ENCODE results near the gene PPP1R37. TPM values are rescaled to one million over a fixed set of nuclear protein-coding genes. Genes with fewer than 3 reads are reported as not detected.
A peak's percentile ranks its signal among the peaks of the same experiment; 100 is the strongest.

The PPP1R37 gene
- total RNA-seq, 1 donor, result 53.6 TPM

DNA sequence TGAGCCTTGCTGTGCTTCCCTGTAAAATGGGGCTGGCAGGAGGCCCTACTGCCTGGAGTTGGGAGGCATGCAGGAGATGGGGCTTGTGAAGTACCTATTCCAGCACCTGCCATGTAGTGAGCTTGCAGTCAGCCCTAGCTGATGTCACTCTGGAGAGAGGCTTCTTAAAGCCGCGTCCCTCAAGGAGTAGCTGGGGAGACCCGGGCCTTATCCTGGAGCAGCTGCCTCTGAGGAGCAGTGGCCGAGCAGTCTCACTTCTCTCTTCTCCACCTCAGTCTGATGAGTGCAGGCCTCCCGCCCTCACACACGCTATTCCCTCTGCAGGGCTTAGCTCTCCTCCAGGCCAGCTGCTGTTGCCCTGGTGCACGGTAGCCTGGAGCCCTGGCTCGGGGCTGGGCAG lies 36.1 kb upstream of the PPP1R37 start:
- H4K20me1 ChIP-seq (ENCODE audit: insufficient read depth, low read length), result peaks cover 42% of the 10 kb centered on the region
- peaks cover 30% of the 10 kb centered on the region for H3K79me2 ChIP-seq (ENCODE audit: insufficient read depth, low read length)
- no peak overlapping the region for H3K27ac ChIP-seq (ENCODE audit: low read depth, low read length)
- no peaks in the 10 kb centered on the region for H3K4me1 ChIP-seq (ENCODE audit: insufficient read depth, low read length)
- no peak overlapping the region for H2AFZ ChIP-seq (ENCODE audit: low read length)
- no peak overlapping the region for H3K4me2 ChIP-seq (ENCODE audit: insufficient read depth, low read length)
- H3K9me3 ChIP-seq (ENCODE audit: low read depth, low read length), result no peaks in the 10 kb centered on the region
- H3K36me3 ChIP-seq (ENCODE audit: insufficient read depth, low read length), result peaks cover 87% of the 10 kb centered on the region
- no peak overlapping the region for H3K4me3 ChIP-seq (ENCODE audit: insufficient read depth, low read length)
- TF ChIP-seq, protein P1, sequence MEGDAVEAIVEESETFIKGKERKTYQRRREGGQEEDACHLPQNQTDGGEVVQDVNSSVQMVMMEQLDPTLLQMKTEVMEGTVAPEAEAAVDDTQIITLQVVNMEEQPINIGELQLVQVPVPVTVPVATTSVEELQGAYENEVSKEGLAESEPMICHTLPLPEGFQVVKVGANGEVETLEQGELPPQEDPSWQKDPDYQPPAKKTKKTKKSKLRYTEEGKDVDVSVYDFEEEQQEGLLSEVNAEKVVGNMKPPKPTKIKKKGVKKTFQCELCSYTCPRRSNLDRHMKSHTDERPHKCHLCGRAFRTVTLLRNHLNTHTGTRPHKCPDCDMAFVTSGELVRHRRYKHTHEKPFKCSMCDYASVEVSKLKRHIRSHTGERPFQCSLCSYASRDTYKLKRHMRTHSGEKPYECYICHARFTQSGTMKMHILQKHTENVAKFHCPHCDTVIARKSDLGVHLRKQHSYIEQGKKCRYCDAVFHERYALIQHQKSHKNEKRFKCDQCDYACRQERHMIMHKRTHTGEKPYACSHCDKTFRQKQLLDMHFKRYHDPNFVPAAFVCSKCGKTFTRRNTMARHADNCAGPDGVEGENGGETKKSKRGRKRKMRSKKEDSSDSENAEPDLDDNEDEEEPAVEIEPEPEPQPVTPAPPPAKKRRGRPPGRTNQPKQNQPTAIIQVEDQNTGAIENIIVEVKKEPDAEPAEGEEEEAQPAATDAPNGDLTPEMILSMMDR (IDR thresholded peaks at IDR 0.05; ENCODE audit: extremely low read depth, low read depth, low read length), result no peak
- peak; percentile 8 for DNase-seq (ENCODE audit: insufficient read length, low spot score, missing footprints)
- H3K27me3 ChIP-seq (ENCODE audit: insufficient read depth, low read length), result no peaks in the 10 kb centered on the region

DNA sequence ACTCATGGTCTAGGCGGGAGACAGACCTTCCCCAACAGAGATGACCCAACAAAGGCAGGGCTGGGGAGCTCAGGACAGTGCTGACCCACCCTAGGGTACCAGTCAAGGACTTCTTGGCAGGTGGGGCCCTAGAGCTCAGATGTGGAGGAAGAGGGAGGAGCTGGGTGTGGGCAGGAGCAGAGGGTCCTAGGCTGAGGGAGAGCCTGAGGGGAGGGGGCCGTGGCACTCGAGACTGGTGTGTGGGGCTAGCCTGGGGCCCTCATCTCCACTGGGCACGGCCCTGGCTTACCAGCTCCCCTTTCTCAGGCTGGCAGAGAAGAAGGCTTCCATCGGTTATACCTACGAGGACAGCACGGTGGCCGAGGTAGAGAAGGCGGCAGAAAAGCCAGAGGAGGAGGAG lies 35.5 kb upstream of the PPP1R37 start:
- no peak overlapping the region for H2AFZ ChIP-seq (ENCODE audit: low read length)
- H3K27me3 ChIP-seq (ENCODE audit: insufficient read depth, low read length), result no peaks in the 10 kb centered on the region
- no peaks in the 10 kb centered on the region for H3K9me3 ChIP-seq (ENCODE audit: low read depth, low read length)
- no peak overlapping the region for H3K4me2 ChIP-seq (ENCODE audit: insufficient read depth, low read length)
- H3K79me2 ChIP-seq (ENCODE audit: insufficient read depth, low read length), result peaks cover 24% of the 10 kb centered on the region
- peaks cover 36% of the 10 kb centered on the region for H4K20me1 ChIP-seq (ENCODE audit: insufficient read depth, low read length)
- H3K4me1 ChIP-seq (ENCODE audit: insufficient read depth, low read length), result no peaks in the 10 kb centered on the region
- no peak overlapping the region for H3K4me3 ChIP-seq (ENCODE audit: insufficient read depth, low read length)
- peaks cover 85% of the 10 kb centered on the region for H3K36me3 ChIP-seq (ENCODE audit: insufficient read depth, low read length)
- DNase-seq (ENCODE audit: insufficient read length, low spot score, missing footprints), result peak; percentile 14
- no peak overlapping the region for H3K27ac ChIP-seq (ENCODE audit: low read depth, low read length)
- TF ChIP-seq, protein P1 (IDR thresholded peaks at IDR 0.05; ENCODE audit: extremely low read depth, low read depth, low read length), result no peak

DNA sequence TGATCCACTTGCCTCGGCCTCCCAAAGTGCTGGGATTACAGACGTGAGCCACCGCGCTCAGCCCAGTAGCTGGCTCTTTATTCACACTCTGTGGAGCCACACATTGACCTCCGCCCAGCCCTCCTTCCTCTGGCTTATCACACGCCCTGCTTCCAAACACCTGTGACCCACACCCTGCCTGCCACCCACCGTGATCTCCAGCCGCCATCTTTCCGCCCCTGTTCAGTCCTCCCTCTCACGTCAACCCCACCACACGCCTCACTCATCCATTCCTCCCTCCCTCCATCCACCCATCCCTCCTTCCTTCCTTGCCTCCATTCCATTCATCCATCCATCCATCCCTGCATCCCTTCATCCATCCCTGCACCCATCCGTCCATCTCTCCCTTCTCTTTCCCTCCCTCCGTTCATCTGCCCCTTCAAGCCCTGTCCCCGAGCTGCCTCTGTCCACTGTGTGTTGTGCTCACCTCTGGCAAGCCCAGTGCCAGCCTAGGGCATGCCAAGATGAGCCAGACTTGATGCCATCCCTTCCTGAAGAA lies 34.3 kb upstream of the PPP1R37 start:
- peak; percentile 59 for DNase-seq (ENCODE audit: insufficient read length, low spot score, missing footprints)
- no peaks in the 10 kb centered on the region for H3K4me1 ChIP-seq (ENCODE audit: insufficient read depth, low read length)
- H4K20me1 ChIP-seq (ENCODE audit: insufficient read depth, low read length), result peaks cover 29% of the 10 kb centered on the region
- no peak overlapping the region for H3K4me2 ChIP-seq (ENCODE audit: insufficient read depth, low read length)
- peaks cover 84% of the 10 kb centered on the region for H3K36me3 ChIP-seq (ENCODE audit: insufficient read depth, low read length)
- H3K79me2 ChIP-seq (ENCODE audit: insufficient read depth, low read length), result peaks cover 14% of the 10 kb centered on the region
- no peak overlapping the region for H2AFZ ChIP-seq (ENCODE audit: low read length)
- no peaks in the 10 kb centered on the region for H3K27me3 ChIP-seq (ENCODE audit: insufficient read depth, low read length)
- H3K9me3 ChIP-seq (ENCODE audit: low read depth, low read length), result no peaks in the 10 kb centered on the region
- no peak overlapping the region for H3K27ac ChIP-seq (ENCODE audit: low read depth, low read length)
- no peak overlapping the region for H3K4me3 ChIP-seq (ENCODE audit: insufficient read depth, low read length)
- TF ChIP-seq, protein P1 (IDR thresholded peaks at IDR 0.05; ENCODE audit: extremely low read depth, low read depth, low read length), result no peak

DNA sequence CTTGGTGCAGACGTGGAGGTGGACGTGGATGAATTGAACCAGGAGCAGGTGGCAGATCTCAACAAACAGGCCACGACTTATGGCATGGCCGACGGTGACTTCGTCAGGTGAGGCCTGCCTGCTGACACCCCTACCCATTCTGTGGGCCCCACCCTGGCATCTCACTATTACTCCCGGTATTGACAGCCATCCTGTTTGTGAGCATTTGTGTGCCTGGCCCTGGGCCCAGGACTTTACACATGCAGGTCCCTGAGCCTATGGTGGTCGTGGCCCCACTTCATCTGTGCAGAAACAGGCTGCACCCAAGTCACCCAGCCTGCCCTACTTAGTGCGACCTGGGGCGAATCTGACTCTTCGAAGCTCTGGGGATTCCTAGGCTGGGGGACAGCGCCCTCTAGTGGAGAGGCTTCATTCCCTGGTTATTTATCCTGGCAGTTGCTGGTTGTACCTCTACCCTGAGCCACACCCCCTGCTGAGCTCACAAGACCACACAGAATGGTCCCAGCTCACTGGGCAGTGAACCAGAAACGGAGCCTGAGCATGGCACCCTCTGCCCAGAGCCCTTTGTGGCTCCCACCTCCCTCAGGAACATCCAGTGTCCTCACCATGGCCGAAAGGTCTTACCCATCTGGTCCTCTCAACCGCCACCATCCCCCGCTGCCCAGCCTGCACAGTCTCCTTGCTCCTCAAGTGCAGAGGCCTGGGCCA lies 33.6 kb upstream of the PPP1R37 start:
- no peaks in the 10 kb centered on the region for H3K27me3 ChIP-seq (ENCODE audit: insufficient read depth, low read length)
- no peaks in the 10 kb centered on the region for H3K9me3 ChIP-seq (ENCODE audit: low read depth, low read length)
- H3K27ac ChIP-seq (ENCODE audit: low read depth, low read length), result no peak overlapping the region
- peak; percentile 99 for DNase-seq (ENCODE audit: insufficient read length, low spot score, missing footprints)
- peaks cover 10% of the 10 kb centered on the region for H3K79me2 ChIP-seq (ENCODE audit: insufficient read depth, low read length)
- peaks cover 29% of the 10 kb centered on the region for H4K20me1 ChIP-seq (ENCODE audit: insufficient read depth, low read length)
- H3K4me3 ChIP-seq (ENCODE audit: insufficient read depth, low read length), result no peak overlapping the region
- H3K36me3 ChIP-seq (ENCODE audit: insufficient read depth, low read length), result peaks cover 84% of the 10 kb centered on the region
- H3K4me1 ChIP-seq (ENCODE audit: insufficient read depth, low read length), result no peaks in the 10 kb centered on the region
- H3K4me2 ChIP-seq (ENCODE audit: insufficient read depth, low read length), result no peak overlapping the region
- TF ChIP-seq, protein P1 (IDR thresholded peaks at IDR 0.05; ENCODE audit: extremely low read depth, low read depth, low read length), result peak; percentile 90
- H2AFZ ChIP-seq (ENCODE audit: low read length), result no peak overlapping the region

All from osteoblast (primary cell).